Activated CD8-positive, alpha-beta T cell treated with anti-CD3 and anti-CD28 coated beads for 36 hours (primary cell): ENCODE data around the gene EIF1. TPM values are rescaled to one million over a fixed set of nuclear protein-coding genes. Genes with fewer than 3 reads are reported as not detected.
"Not testable (repeated sequence)": the region's sequence is repeated elsewhere in the genome, so short reads cannot be mapped to it uniquely, and the experiment has no call there.

ENCODE experiments used
- ATAC-seq: fragments of 200-7000 bp; cut with Tn5 transposase; one replicate; pipeline ENCODE4 v1.10.0; 2021; ENCODE audit warnings: mild to moderate bottlenecking, moderate library complexity
- CTCF ChIA-PET: fragments of 350-600 bp; sonication (Branson Sonifier 250); formaldehyde crosslinking; loops from one replicate; lab custom pipeline; 2021; ENCODE audit warnings: antibody characterized with exemption; lab: Charles Lee
- POLR2A ChIA-PET: fragments of 350-600 bp; sonication (Branson Sonifier 250); formaldehyde crosslinking; loops from one replicate; lab custom pipeline; 2021; ENCODE audit warnings: antibody characterized with exemption; lab: Charles Lee
- DNase-seq: peaks from one replicate; pipeline ENCODE4 v3.0.0-alpha.2; 2020
- H3K27ac Mint-ChIP-seq: one replicate; pipeline ENCODE4 v1.8.0; 2021; ENCODE audit warnings: mild to moderate bottlenecking, mixed read lengths
- H3K27me3 Mint-ChIP-seq: one replicate; pipeline ENCODE4 v1.8.0; 2021; ENCODE audit warnings: mixed read lengths
- H3K36me3 Mint-ChIP-seq: one replicate; pipeline ENCODE4 v1.8.0; 2021; ENCODE audit warnings: low read depth, mixed read lengths
- H3K4me1 Mint-ChIP-seq: one replicate; pipeline ENCODE4 v1.8.0; 2021; ENCODE audit warnings: low read depth, mixed read lengths
- H3K4me3 Mint-ChIP-seq: one replicate; pipeline ENCODE4 v1.8.0; 2021; ENCODE audit warnings: mild to moderate bottlenecking, moderate library complexity, mixed read lengths
- H3K9me3 Mint-ChIP-seq: one replicate; pipeline ENCODE4 v1.8.0; 2021; ENCODE audit warnings: mixed read lengths
- intact Hi-C: fragments of 100-400 bp; cut with micrococcal nuclease; formaldehyde crosslinking; loops from one replicate; pipeline ENCODE4 v1.10.0; 2022
- total RNA-seq, 2 experiments: library from RNA; stranded (reverse); gene quantifications; one replicate each; pipeline ENCODE4 v1.2.3, GENCODE V29; 2021
- TF ChIP-seq, protein P1 (sequence below): fragments of 200-600 bp; IDR thresholded peaks from one replicate; pipeline ENCODE4 v1.8.0; 2022; ENCODE audit warnings: antibody characterized with exemption, mild to moderate bottlenecking

The EIF1 gene
- total RNA-seq, 2 experiments from 2014 or later = 924 to 930 TPM

DNA sequence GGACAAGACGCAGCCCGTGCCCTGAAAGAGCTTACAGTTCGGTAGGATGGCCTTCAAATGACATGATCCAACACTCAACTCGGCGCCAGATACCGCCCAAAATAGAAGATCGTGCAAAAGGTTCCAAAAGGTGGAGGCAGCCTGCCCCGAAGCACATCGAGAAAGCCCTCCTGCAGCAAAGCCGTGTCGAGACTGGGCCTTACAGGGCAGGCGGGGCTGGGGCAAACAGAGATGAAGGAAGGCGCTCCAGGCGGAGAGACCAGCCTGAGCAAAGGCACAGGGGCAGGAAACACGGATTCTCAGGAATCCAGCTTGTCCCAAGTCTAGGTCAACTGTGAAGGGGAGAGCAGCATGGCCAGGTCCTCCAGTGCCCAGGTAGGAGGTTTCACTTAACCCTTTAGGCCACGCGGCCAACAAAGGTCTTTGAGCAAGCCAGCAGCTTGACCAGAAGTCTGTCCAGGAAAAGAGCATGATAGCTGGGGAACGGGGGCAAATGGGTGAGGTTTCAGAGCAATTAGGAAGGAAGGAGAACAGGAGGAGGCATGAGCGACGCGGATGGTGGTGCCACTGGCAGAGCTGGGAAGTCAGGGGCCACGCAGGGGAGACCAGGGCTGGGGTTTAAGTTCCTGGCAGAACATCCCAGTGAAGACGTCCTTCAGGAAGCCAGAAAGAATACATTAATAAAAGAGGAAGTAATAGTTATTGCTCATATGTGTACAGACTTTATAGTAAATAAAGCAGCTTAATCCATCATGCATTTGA is 21.2 kb upstream of the EIF1 start:
- ChIA-PET CTCF (interaction anchor here (0.6 to 10.9 kb wide), 10 partner anchors 11 to 1385 kb away, joined by 3 to 435 read pairs (median 14); partner anchors contain the start of gene EIF1), POLR2A (interaction anchor here (0.9 to 8.3 kb wide), 4 partner anchors 12 to 144 kb away, joined by 3 to 104 read pairs (median 28); partner anchors contain the start of genes EIF1 and P3H4)
- H3K4me1 Mint-ChIP-seq = peaks cover 35% of the 10 kb centered on the region
- no peaks in the 10 kb centered on the region for H3K36me3 Mint-ChIP-seq
- intact Hi-C loops = no loop called here
- TF ChIP-seq, protein P1, sequence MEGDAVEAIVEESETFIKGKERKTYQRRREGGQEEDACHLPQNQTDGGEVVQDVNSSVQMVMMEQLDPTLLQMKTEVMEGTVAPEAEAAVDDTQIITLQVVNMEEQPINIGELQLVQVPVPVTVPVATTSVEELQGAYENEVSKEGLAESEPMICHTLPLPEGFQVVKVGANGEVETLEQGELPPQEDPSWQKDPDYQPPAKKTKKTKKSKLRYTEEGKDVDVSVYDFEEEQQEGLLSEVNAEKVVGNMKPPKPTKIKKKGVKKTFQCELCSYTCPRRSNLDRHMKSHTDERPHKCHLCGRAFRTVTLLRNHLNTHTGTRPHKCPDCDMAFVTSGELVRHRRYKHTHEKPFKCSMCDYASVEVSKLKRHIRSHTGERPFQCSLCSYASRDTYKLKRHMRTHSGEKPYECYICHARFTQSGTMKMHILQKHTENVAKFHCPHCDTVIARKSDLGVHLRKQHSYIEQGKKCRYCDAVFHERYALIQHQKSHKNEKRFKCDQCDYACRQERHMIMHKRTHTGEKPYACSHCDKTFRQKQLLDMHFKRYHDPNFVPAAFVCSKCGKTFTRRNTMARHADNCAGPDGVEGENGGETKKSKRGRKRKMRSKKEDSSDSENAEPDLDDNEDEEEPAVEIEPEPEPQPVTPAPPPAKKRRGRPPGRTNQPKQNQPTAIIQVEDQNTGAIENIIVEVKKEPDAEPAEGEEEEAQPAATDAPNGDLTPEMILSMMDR = no peak
- H3K4me3 Mint-ChIP-seq = peak overlapping the region; percentile 81
- H3K27ac Mint-ChIP-seq = peak overlapping the region; percentile 100
- ATAC-seq = no peak
- H3K9me3 Mint-ChIP-seq = no peaks in the 10 kb centered on the region
- no peak for DNase-seq
- peaks cover 1% of the 10 kb centered on the region for H3K27me3 Mint-ChIP-seq

DNA sequence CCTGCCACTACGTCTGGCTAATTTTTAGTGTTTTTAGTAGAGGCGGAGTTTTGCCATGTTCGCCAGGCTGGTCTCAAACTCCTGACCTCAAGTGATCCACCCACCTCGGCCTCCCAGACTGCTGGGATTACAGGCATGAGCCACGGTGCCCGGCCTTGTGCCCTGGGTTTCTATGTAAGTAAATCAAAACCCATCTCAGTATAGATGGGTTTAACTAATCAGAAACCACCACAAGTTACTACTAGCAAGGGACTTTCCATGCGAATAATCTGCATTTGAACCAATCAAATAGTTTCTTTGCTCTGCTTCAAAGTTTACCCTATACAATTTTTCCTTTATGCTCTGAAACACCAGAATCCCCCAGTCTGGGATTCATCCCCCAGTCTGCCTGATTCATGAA is 16.5 kb upstream of the EIF1 start:
- no peaks in the 10 kb centered on the region for H3K36me3 Mint-ChIP-seq
- intact Hi-C loops = no loop called here
- POLR2A ChIA-PET = no interaction called here

DNA sequence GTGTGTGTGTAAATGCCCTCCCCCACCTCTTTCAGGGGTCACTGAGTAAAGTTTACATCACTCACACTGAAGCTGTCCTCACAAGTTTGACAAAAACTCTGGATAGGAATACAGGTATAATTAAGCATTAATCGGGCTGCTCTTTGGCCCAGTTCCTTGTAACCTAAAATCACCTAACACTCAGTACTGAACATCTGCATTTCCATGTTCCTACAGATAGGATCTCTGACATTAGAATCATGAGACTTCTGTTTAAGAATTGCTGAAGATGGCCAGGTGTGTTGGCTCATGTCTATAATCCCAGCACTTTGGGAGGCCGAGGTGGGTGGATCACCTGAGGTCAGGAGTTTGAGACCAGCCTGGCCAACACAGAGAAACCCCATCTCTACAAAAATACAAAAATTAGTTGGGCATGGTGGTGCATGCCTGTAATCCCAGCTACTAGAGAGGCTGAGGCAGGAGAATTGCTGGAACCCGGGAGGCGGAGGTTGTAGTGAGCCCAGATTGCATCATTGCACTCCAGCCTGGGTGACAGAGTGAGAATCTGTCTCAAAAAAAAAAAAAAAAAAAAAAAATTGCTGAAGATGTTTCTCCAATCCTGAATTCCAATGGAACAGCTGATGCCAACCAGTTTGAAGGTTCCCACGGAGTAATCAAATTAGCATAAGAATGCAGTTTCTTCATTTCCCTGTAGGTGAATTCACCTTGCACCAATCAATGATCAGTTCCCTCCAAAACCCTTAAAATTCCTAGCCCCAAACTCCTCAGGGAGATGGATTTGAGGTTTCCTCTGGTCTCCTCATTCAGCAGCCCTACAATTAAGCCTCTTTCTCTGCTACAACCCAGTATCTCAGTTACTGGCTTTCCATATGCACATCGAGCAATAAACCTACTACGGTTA is 13.3 kb upstream of the EIF1 start:
- H3K4me3 Mint-ChIP-seq, H3K36me3 Mint-ChIP-seq, H3K9me3 Mint-ChIP-seq, intact Hi-C loops, DNase-seq, H3K27ac Mint-ChIP-seq, ATAC-seq, H3K27me3 Mint-ChIP-seq: not testable (repeated sequence)
- POLR2A ChIA-PET = interaction anchor here (8.4 kb wide), 1 partner anchor 15 kb away, joined by 182 read pairs; the partner anchor contains the start of gene EIF1
- H3K4me1 Mint-ChIP-seq = peaks cover 47% of the 10 kb centered on the region
- CTCF ChIA-PET = interaction anchor here (6.2 to 7.3 kb wide), 3 partner anchors 7 to 14 kb away, joined by 53 to 93 read pairs (median 85); partner anchors contain the start of gene EIF1

More for the DNA sequence above, 16.5 kb upstream of the EIF1 start:
- Mint-ChIP-seq H3K27ac (no peak overlapping the region), H3K27me3 (no peaks in the 10 kb centered on the region), H3K4me3 (no peak overlapping the region), H3K9me3 (no peaks in the 10 kb centered on the region), H3K4me1 (peaks cover 41% of the 10 kb centered on the region)
- DNase-seq (no peak), ATAC-seq (peak; percentile 35)
- CTCF ChIA-PET = no interaction called here
- TF ChIP-seq, protein P1 = no peak

DNA sequence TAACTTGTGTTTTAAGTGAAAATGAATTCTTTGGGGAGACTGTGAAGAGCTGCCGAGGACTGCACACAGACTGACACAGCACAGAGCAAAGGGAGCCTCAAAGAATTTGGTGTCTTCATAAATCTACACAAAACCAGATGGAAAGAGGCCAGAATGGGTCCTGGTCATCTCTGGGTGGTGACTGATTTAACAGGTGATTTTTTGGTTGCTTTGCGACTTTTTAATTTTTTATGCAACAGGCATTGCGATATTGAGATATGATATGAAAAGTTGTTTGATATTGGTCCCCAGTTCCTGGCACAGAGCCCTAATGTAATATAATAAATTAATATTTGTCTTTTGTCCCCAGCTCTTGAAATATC is 12.6 kb upstream of the EIF1 start:
- Mint-ChIP-seq H3K4me3 (no peak overlapping the region), H3K27ac (no peak overlapping the region), H3K9me3 (peaks cover 4% of the 10 kb centered on the region), H3K4me1 (peaks cover 47% of the 10 kb centered on the region), H3K36me3 (peaks cover 2% of the 10 kb centered on the region), H3K27me3 (no peaks in the 10 kb centered on the region)
- ChIA-PET POLR2A (interaction anchor here (8.4 kb wide), 1 partner anchor 14 kb away, joined by 182 read pairs; the partner anchor contains the start of gene EIF1), CTCF (interaction anchor here (3.2 to 7.3 kb wide), 4 partner anchors 8 to 28 kb away, joined by 14 to 93 read pairs (median 69); partner anchors contain the start of gene EIF1)
- DNase-seq (no peak), ATAC-seq (no peak)
- intact Hi-C loops = no loop called here
- TF ChIP-seq, protein P1 = no peak

DNA sequence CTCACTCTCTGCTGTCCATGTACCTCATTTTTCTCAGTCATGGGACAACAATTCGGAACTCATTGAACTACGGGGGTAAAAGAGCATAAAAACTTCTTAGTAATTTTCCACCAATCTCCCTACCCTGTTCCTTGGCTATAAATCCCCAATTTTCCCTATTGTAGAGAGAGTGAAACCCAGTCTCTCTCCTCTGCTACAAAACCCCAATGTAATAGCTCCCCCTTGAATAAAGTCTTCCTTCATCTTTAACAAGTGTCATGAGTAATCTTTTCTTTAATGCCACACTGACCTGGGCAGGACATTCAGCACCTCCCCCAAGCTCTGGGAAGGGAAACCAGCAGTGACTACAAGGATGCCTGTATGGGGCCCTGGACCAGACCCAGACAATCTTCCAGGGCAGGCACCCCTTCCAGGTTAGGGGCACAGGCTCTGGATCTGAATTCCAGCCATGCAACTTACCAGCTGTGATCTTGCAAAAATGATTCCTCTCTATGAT is 10.2 kb upstream of the EIF1 start:
- Mint-ChIP-seq H3K9me3 (peaks cover 4% of the 10 kb centered on the region), H3K36me3 (peaks cover 2% of the 10 kb centered on the region), H3K27ac (peak overlapping the region; percentile 97), H3K27me3 (no peaks in the 10 kb centered on the region), H3K4me1 (peaks cover 48% of the 10 kb centered on the region), H3K4me3 (peak overlapping the region; percentile 88)
- no peak for DNase-seq
- TF ChIP-seq, protein P1 = no peak
- ChIA-PET POLR2A (interaction anchor here (0.8 to 8.4 kb wide), 6 partner anchors 11 to 111 kb away, joined by 3 to 182 read pairs (median 4); partner anchors contain the start of gene EIF1), CTCF (interaction anchor here (0.7 to 7.3 kb wide), 8 partner anchors 10 to 252 kb away, joined by 3 to 93 read pairs (median 16); partner anchors contain the start of genes EIF1 and ODAD4)
- ATAC-seq = peak; percentile 16
- intact Hi-C loops = no loop called here
